ENCODE measurements around the gene B4GALT4. TPM values are rescaled to one million over a fixed set of nuclear protein-coding genes. Genes with fewer than 3 reads are reported as not detected.
"Not testable (repeated sequence)": the region's sequence is repeated elsewhere in the genome, so short reads cannot be mapped to it uniquely, and the experiment has no call there.

Gene B4GALT4
- total and polyA plus RNA-seq, 2 of the 8 experiments (the other 6 are each of a cell fraction or from before 2014, with no cell fraction given): 14.6 to 44.7 TPM

DNA sequence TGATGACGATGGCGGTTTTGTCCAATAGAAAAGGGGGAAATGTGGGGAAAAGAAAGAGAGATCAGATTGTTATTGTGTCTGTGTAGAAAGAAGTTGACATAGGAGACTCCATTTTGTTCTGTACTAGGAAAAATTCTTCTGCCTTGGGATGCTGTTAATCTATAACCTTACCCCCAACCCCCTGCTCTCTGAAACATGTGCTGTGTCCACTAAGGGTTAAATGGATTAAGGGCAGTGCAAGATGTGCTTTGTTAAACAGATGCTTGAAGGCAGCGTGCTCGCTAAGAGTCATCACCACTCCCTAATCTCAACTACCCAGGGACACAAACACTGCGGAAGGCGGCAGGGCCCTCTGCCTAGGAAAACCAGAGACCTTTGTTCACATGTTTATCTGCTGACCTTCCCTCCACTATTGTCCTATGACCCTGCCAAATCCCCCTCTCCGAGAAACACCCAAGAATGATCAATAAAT, 2.4 kb upstream of the B4GALT4 start:
- H3K9me3 ChIP-seq (ENCODE audit: insufficient read depth in 2 of 2, low read depth in 1 of 2, low read length in 1 of 2): peaks cover 0 to 13% of the 10 kb centered on the region in 2 experiments; a peak in 1 of 4 replicates
- FAIRE-seq; H2BK120ac ChIP-seq (replicated peaks; ENCODE audit: low read depth, low read length); H3K23me2 ChIP-seq (ENCODE audit: low read depth, low read length); H3K36me3 ChIP-seq (ENCODE audit: control insufficient read depth in 2 of 4, insufficient read depth in 4 of 4, low read length in 3 of 4); DNase-seq (ENCODE audit: low read depth in 1 of 2, low spot score in 2 of 2); H3K27me3 ChIP-seq (replicated peaks in 1 of 4; ENCODE audit: control insufficient read depth in 3 of 4, extremely low read depth in 1 of 4, insufficient read depth in 3 of 4, low read length in 3 of 4); H4K5ac ChIP-seq (ENCODE audit: insufficient read length, low read depth, low read length); H2AFZ ChIP-seq (ENCODE audit: low read length); H3K4me3 ChIP-seq (ENCODE audit: extremely low read depth in 1 of 4, insufficient read depth in 2 of 4, low read depth in 3 of 4, low read length in 4 of 4); H2AK5ac ChIP-seq (ENCODE audit: low read depth, low read length); H3K4ac ChIP-seq (replicated peaks; ENCODE audit: insufficient read length, low read depth, low read length); H4K91ac ChIP-seq (replicated peaks; ENCODE audit: insufficient read length, low read length); H3K23ac ChIP-seq (ENCODE audit: insufficient read length); H3K14ac ChIP-seq (ENCODE audit: insufficient read length); H2BK15ac ChIP-seq (ENCODE audit: low read length); POLR2A ChIA-PET (ENCODE audit: partially characterized antibody); H3K4me2 ChIP-seq (ENCODE audit: insufficient read depth in 1 of 2, low read depth in 2 of 2, low read length in 2 of 2); H2BK5ac ChIP-seq (ENCODE audit: low read depth, low read length); H3K56ac ChIP-seq (replicated peaks; ENCODE audit: insufficient read length, low read depth, low read length); H3K9ac ChIP-seq (replicated peaks in 1 of 4; ENCODE audit: extremely low read depth in 1 of 4, low read depth in 3 of 4, low read length in 3 of 4); H4K8ac ChIP-seq (ENCODE audit: extremely low read depth, insufficient read depth, low read length); H2BK20ac ChIP-seq (ENCODE audit: low read length); H3K4me1 ChIP-seq (replicated peaks in 1 of 4; ENCODE audit: control insufficient read depth in 3 of 4, insufficient read depth in 4 of 4, low read length in 3 of 4); H3K27ac ChIP-seq (ENCODE audit: low read depth, low read length); H4K20me1 ChIP-seq (replicated peaks in 1 of 2; ENCODE audit: control insufficient read depth in 1 of 2, insufficient read depth in 2 of 2, low read length in 2 of 2); H3K18ac ChIP-seq (ENCODE audit: extremely low read depth, low read length); H2BK12ac ChIP-seq (ENCODE audit: low read depth, low read length); H3K79me1 ChIP-seq (ENCODE audit: low read depth, low read length): not testable (repeated sequence)
- H3K79me2 ChIP-seq (ENCODE audit: control insufficient read depth in 1 of 2, insufficient read depth in 2 of 2, low read length in 2 of 2): peaks cover 4 to 23% of the 10 kb centered on the region in 2 experiments; a peak in 3 of 4 replicates
- WGBS, 2 experiments (ENCODE audit: extremely low coverage in 1 of 2, insufficient coverage in 1 of 2, insufficient read length in 1 of 2, insufficient replicate concordance in 2 of 2, low coverage in 1 of 2, low lambda C conversion rate in 2 of 2, missing lambda C conversion rate in 1 of 2): 78% methylated on average over 6 of the region's 7 CpGs; no CpG with 5 or more reads in 1 of the 2 experiments
- CTCF ChIA-PET (ENCODE audit: partially characterized antibody): interaction anchor here (0.7 kb wide), 1 partner anchor 110 kb away, joined by 4 read pairs; no protein-coding TSS in a partner anchor
